Measurements from ENCODE around the gene INHBE. TPM values are rescaled to one million over a fixed set of nuclear protein-coding genes. Genes with fewer than 3 reads are reported as not detected.
A peak's percentile ranks its signal among the peaks of the same experiment; 100 is the strongest.
"Not testable (repeated sequence)": the region's sequence is repeated elsewhere in the genome, so short reads cannot be mapped to it uniquely, and the experiment has no call there.

INHBE gene, protein sequence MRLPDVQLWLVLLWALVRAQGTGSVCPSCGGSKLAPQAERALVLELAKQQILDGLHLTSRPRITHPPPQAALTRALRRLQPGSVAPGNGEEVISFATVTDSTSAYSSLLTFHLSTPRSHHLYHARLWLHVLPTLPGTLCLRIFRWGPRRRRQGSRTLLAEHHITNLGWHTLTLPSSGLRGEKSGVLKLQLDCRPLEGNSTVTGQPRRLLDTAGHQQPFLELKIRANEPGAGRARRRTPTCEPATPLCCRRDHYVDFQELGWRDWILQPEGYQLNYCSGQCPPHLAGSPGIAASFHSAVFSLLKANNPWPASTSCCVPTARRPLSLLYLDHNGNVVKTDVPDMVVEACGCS
- polyA plus RNA-seq = not detected

DNA sequence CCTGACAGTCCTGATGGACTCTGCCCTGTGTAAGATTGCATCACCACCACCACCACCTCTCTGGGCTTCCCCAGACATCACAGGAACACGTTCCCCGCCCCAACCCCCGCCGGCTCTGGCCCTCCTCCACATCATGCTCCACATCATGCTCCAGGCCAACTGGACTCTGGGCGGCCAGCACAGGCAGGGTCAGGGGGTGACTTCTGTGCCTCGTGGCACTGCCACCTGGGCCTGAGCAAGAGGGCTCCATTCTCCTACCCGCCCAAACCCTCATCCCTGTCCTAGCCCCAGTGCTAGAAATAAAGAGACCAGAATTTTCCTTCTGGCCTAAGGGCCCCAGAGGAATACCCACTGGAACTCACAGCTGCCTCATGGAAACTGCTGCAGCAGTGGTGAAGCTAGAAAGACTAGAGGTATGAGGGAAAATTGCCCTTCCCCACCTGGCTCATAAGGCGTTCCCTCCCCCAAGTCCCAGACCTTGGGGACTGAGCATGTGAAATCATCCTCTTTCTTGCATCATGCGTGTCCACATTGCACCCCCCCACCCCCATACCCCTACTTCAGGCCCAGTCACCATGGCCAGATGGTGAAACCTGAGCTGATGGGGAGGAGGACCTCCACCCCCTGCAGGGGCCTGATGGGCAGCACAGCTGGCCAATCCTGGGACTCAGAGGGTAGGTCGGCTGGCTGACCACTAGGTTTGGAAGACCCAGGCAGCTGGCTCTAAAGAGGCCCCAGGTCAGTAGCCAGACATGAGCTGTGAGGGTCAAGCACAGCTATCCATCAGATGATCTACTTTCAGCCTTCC is at the start of gene INHBE:
TSS of gene INHBE (plus strand) at position 742 of the 808 bp plus-strand sequence. CDS start 230 bp downstream, outside the sequence.
- Mint-ChIP-seq H3K4me3 (peak within 1 kb of the TSS; percentile 25 to 96 (median 70)), H3K27ac (peak within 1 kb of the TSS; percentile 43 to 73 (median 52)), H3K4me1 (peaks cover 11 to 13% (median 13%) of the 10 kb centered on the region in 3 donors), H3K9me3 (no peaks in the 10 kb centered on the region), H3K27me3 (peaks cover 6% of the 10 kb centered on the region), H3K36me3 (peaks cover 1% of the 10 kb centered on the region)

DNA sequence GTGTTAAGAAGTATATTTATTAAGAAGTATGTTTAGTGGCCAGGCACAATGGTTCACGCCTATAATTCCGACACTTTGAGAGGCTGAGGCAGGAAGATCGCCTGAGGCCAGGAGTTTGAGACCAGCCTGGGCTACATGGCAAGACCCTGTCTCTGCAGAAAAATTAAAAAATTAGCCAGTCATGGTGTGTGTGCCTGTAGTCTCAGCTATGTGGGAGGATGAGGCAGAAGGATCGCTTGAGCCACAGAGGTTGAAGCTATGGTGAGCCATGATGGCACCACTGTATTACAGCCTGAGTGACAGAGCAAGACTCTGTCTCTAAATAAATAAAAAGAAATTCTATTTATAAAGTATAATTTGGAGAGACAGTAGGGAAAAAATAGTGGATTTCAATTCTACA is 44.6 kb upstream of the INHBE start:
- Mint-ChIP-seq H3K4me1 (peaks cover 3 to 20% (median 18%) of the 10 kb centered on the region in 3 donors), H3K4me3 (no peak overlapping the region), H3K27me3 (no peaks in the 10 kb centered on the region), H3K36me3 (no peaks in the 10 kb centered on the region), H3K9me3 (no peaks in the 10 kb centered on the region), H3K27ac (peak overlapping the region in 1 of 3 donors; percentile 46)

DNA sequence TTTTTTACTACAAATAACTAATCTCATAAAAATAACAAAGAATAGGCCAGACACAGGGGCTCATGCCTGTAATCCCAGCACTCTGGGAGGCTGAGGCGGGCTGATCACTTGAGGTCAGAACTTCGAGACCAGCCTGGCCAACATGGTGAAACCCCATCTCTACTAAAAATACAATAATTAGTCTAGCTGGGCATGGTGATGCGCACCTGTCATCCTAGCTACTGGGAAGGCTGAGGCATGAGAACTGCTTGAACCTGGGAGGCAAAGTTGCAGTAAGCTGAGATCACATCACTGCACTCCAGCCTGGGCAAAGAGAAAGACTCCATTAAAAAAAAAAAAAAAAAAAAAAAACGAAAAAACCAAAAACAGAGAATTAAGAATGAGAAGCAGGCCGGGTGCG is 40.9 kb upstream of the INHBE start:
- H3K36me3 Mint-ChIP-seq, H3K27me3 Mint-ChIP-seq, H3K4me3 Mint-ChIP-seq, H3K27ac Mint-ChIP-seq, H3K9me3 Mint-ChIP-seq: not testable (repeated sequence)
- H3K4me1 Mint-ChIP-seq = peaks cover 15 to 39% (median 25%) of the 10 kb centered on the region in 3 donors

DNA sequence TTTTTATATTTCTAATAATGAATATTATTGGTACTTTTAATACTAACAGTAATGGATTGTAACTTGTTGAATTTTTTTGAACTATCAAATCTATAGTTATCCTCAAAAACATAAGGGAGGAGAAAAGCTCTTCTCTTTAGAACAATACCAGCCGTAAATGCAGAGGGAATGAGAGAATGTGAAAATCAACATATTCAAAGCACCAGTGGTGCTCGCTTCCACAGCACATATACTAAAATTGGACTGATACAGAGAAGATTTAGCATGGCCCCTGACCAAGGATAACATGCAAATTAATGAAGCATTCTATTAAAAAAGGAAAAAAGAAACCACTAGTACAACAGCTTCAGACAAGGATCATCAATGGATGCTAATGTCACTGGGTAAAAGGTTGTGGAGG is 40.0 kb upstream of the INHBE start:
- H3K4me3 Mint-ChIP-seq = no peak overlapping the region
- H3K4me1 Mint-ChIP-seq = peaks cover 17 to 43% (median 29%) of the 10 kb centered on the region in 3 donors
- no peaks in the 10 kb centered on the region for H3K9me3 Mint-ChIP-seq
- H3K27me3 Mint-ChIP-seq = no peaks in the 10 kb centered on the region
- H3K36me3 Mint-ChIP-seq = no peaks in the 10 kb centered on the region
- H3K27ac Mint-ChIP-seq = peak overlapping the region in 1 of 3 donors; percentile 32

DNA sequence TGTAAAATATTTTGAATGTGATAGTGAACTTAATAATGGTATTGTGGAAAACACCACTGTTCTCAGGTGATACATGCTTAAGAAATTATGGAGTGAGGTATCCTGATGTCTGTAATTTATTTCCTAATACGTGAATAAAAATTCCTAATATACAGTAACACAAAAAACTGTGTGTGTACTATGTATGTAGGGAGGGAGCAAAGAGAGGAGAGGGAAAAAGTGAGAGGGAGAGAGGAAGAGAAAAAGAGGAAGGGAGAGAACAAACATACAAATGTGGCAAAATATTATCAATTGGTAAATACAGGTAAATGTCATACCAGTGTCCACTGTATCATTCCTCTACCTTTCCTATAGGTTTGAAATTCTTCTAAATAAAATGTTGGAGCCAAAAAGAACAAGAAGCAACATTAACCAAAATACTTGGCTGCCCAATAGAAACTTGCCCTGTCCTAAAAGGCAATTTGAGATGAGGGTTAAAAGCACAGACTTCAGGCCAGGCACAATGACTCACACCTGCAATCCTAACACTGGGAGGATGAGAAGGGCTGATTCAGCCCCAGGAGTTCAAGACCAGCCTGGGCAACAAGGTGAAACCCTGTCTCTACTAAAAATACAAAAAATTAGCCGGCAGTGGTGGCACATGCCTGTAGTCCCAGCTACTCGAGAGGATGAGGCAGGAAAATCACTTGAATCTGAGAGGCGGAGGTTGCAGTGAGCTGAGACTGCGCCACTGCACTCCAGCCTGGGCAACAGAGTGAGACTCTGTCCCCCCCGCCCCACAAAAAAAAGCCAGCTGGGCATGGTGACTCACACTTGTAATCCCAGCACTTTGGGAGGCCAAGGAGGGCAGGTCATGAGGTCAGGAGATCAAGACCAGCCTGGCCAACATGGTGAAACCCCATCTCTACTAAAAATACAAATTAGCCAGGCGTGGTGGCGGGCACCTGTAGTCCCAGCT is 38.8 kb upstream of the INHBE start:
- no peak overlapping the region for H3K27ac Mint-ChIP-seq
- H3K36me3 Mint-ChIP-seq = no peaks in the 10 kb centered on the region
- no peaks in the 10 kb centered on the region for H3K27me3 Mint-ChIP-seq
- H3K4me1 Mint-ChIP-seq = peaks cover 21 to 46% (median 33%) of the 10 kb centered on the region in 3 donors
- H3K9me3 Mint-ChIP-seq = no peaks in the 10 kb centered on the region
- H3K4me3 Mint-ChIP-seq = no peak overlapping the region

DNA sequence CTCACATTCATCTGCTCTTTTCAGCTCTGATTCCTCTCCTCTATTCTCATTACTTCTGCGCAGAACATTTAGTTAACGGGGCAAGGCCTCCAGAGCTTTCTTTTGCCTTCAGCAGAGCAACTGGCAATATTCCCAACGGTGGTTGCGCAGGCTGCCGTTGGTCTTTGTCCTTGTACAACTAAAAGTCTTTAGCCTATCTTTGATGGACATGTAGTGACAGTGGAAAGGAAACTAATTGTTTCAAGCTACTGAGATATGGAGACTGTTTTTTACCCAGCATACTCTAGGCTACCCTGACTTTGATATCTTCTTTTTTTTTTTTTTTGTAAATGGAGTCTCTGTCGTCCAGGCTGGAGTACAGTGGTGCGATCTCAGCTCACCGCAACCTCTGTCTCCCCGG is 36.9 kb upstream of the INHBE start:
- H3K27me3 Mint-ChIP-seq = no peaks in the 10 kb centered on the region
- H3K27ac Mint-ChIP-seq = no peak overlapping the region
- H3K4me1 Mint-ChIP-seq = peaks cover 22 to 45% (median 36%) of the 10 kb centered on the region in 3 donors
- H3K36me3 Mint-ChIP-seq = peaks cover 3% of the 10 kb centered on the region
- H3K9me3 Mint-ChIP-seq = no peaks in the 10 kb centered on the region
- H3K4me3 Mint-ChIP-seq = peak overlapping the region in 1 of 4 donors; percentile 22

DNA sequence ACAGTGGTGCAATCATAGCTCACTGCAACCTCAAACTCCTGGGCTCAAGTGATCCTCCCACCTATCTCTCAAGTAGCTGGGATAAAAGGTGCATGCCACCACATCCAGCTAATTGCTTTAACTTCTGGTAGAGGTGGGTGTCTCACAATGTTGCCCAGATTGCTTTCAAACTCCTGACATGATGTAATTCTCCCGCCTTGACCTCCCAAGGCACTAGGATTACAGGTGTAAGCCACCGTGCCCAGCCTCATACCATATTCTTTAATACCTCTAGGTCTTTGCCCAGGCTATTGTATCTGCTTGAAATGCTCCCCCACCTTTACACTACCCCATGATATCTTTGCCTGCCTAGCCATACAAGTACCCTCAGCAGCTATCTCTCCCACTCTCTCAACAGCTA is 35.6 kb upstream of the INHBE start:
- Mint-ChIP-seq H3K4me3 (no peak overlapping the region), H3K27me3 (no peaks in the 10 kb centered on the region)

DNA sequence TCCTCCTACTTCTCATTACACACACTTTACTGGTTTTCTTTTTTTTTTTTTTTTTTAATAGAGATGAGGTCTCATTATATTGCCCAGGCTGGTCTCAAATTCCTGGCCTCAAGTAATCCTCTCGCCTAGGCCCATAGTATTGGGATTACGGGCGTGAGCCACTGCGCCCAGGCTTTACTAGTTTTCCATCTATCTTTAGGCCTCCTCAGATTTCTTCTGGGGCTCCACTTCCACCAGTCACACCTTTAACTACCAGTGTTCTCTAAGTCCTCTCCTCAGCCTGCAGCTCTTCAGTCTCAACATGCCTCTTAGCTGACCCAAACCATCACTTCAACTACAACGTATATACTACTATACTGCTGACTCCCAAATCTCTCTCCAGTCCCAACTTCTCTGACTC is 34.6 kb upstream of the INHBE start:
- H3K27ac Mint-ChIP-seq = peak overlapping the region in 1 of 3 donors; percentile 31
- H3K4me1 Mint-ChIP-seq = peaks cover 22 to 43% (median 35%) of the 10 kb centered on the region in 3 donors
- H3K27me3 Mint-ChIP-seq = no peaks in the 10 kb centered on the region
- no peak overlapping the region for H3K4me3 Mint-ChIP-seq
- peaks cover 3% of the 10 kb centered on the region for H3K36me3 Mint-ChIP-seq
- H3K9me3 Mint-ChIP-seq = peaks cover 0 to 2% (median 0%) of the 10 kb centered on the region in 3 donors

More for the DNA sequence above, 35.6 kb upstream of the INHBE start:
- peaks cover 3% of the 10 kb centered on the region for H3K36me3 Mint-ChIP-seq
- H3K4me1 Mint-ChIP-seq = peaks cover 22 to 48% (median 38%) of the 10 kb centered on the region in 3 donors
- no peak overlapping the region for H3K27ac Mint-ChIP-seq
- H3K9me3 Mint-ChIP-seq = peaks cover 0 to 2% (median 0%) of the 10 kb centered on the region in 3 donors

DNA sequence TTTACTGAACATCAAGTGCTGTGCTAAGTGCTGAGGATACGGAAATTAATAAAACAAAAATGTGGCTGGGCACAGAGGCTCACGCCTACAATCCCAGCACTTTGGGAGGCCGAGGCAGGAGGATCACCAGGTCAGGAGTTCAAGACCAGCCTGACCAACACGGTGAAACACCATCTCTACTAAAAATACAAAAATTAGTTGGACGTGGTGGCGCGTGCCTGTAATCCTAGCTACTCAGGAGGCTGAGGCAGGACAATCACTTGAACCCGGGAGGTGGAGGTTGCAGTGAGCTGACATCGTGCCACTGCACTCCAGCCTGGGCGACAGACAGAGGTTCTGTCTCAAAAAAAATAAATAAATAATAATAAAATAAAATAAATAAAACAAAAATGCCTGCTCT is 28.2 kb upstream of the INHBE start:
- peaks cover 29 to 44% (median 31%) of the 10 kb centered on the region in 3 donors for H3K4me1 Mint-ChIP-seq
- peak overlapping the region in 1 of 4 donors; percentile 19 for H3K4me3 Mint-ChIP-seq
- not testable (repeated sequence) for H3K36me3 Mint-ChIP-seq, H3K9me3 Mint-ChIP-seq, H3K27me3 Mint-ChIP-seq
- H3K27ac Mint-ChIP-seq = peak overlapping the region in 1 of 3 donors; percentile 74

DNA sequence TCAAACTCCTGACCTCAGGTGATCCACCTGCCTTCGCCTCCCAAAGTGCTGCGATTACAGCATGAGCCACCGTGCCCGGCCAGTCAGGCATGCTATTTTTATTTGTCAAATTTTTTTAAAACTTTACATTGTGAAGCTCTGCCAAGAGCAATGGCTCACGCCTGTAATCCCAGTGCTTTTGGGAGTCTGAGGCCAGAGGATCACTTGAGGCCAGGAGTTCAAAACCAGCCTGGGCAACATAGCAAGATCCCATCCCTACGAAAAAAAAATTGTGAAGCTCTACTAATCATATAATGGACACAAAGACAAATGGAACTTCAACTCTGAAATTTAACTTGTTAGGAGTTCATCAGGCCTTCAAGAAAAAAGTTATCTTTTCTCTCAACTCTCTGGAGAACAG is 26.1 kb upstream of the INHBE start:
- peak overlapping the region; percentile 86 to 97 (median 93) for H3K27ac Mint-ChIP-seq
- peak overlapping the region; percentile 85 to 96 (median 90) for H3K4me3 Mint-ChIP-seq
- peaks cover 0 to 2% (median 0%) of the 10 kb centered on the region in 3 donors for H3K9me3 Mint-ChIP-seq
- peaks cover 26 to 37% (median 28%) of the 10 kb centered on the region in 3 donors for H3K4me1 Mint-ChIP-seq
- peaks cover 7% of the 10 kb centered on the region for H3K36me3 Mint-ChIP-seq
- H3K27me3 Mint-ChIP-seq = no peaks in the 10 kb centered on the region

DNA sequence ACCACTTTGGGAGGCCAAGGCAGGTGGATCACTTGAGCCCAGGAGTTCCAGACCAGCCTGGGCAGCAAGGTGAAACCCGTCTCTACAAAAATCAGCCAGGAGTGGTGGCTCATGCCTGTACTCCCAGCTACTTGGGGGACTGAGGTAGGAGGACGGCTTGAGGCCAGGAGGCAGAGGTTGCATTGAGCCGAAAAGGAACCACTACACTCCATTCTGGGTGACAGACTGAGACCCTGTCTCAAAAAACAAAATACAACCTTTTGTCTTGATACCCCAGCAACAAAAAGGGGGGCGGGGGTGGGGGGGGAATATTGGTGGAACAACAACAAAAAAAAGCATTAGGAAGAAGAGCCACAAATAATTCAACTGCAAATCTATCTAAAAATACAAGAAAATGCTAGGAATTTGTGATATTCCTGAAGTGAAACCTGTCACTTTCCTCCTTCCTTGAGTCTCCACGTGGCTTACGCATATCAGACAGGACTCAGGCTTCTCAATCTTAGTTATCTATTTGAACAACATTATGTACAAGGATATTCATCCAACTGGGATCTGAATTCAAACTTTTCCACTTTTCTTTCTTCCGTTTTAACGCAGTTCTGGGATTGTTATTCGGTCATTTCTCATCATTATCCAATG is 25.5 kb upstream of the INHBE start:
- Mint-ChIP-seq H3K27ac (peak overlapping the region; percentile 93 to 99 (median 97)), H3K36me3 (peaks cover 7% of the 10 kb centered on the region), H3K4me3 (peak overlapping the region; percentile 85 to 98 (median 95)), H3K4me1 (peaks cover 21 to 35% (median 26%) of the 10 kb centered on the region in 3 donors), H3K27me3 (no peaks in the 10 kb centered on the region), H3K9me3 (no peaks in the 10 kb centered on the region)

DNA sequence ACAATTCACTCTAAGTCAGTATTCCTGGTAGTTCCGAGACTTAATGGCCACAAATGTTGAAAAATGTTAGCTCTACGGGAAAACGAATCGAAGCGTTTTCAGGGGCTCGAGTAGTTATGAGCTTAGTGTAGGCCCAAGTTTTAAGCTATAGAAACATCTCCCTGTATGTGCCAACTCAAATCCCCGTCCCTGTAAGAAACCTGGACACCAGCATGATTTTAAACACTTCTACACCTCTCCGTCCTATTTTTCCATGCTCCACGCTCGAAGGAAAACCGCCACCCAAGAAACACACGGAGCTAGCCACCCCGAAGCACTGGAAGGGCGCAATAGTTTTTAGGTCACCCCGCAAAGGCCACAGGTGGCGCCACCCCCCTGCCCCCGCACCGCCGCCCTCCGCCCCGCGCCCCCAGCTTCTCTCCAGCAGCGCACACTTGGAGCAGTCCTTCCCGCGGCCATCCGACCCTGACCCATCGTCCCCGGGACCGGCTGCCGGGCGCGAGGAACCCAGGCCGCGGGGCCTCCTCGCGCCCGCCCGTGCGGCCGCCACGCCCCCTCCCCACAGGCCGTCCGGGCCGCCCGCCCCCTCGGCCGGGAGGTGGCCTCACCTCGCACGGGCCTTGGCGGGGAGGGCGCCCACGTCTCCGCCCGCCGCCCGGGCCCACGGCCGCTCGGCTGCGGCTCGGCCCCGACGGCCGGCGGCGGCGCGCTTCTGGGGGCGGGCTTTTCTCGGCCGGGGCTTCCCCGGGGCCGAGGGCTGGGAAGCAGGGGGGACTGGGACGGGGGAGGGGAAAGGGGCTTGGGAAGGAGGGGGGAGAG is 24.8 kb upstream of the INHBE start:
- Mint-ChIP-seq H3K27me3 (no peaks in the 10 kb centered on the region), H3K4me1 (peaks cover 21 to 34% (median 26%) of the 10 kb centered on the region in 3 donors), H3K36me3 (peaks cover 7% of the 10 kb centered on the region), H3K27ac (peak overlapping the region; percentile 99), H3K9me3 (no peaks in the 10 kb centered on the region), H3K4me3 (peak overlapping the region; percentile 96 to 98 (median 96))

DNA sequence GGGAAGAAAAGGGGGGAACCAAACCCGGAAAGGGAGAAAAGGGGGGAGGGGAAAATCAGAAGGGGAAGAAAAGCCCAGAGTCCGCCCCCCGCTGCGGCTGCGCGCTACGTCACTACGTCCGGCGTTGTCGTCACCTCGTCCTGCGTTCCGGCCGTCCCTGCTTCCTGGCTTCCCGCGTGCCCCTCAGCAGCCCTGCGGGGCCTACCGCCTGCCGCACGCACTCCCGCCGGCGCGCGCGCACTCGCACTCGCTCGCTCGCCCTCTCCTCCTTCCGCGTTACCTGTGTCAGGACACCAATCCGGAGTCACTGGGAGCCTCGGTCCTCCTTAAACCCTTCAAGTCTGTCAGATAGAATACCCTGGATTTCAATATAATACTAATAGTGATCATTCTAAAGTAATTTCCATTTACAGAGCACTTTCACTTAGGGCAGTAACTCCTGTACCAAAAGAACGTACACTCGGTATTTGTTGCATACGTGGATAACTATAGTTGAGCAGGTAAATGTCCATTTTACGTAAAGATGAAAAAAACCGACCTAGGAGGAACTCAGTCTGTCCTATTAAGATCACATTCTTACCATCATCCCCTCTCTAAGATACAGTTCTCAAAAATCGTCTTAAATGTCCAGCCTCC is 24.1 kb upstream of the INHBE start, which contains the start of gene R3HDM2:
TSS of gene R3HDM2 (minus strand) at position 113 of the 636 bp plus-strand sequence. CDS start 120,615 bp downstream, outside the sequence.
- H3K4me3 Mint-ChIP-seq = peak within 1 kb of the TSS; percentile 96 to 98 (median 96)
- peaks cover 7% of the 10 kb centered on the region for H3K36me3 Mint-ChIP-seq
- peak within 1 kb of the TSS; percentile 99 for H3K27ac Mint-ChIP-seq
- no peaks in the 10 kb centered on the region for H3K27me3 Mint-ChIP-seq
- peaks cover 21 to 32% (median 26%) of the 10 kb centered on the region in 3 donors for H3K4me1 Mint-ChIP-seq
- no peaks in the 10 kb centered on the region for H3K9me3 Mint-ChIP-seq
